ENCODE measurements around the gene RABAC1.

DNA sequence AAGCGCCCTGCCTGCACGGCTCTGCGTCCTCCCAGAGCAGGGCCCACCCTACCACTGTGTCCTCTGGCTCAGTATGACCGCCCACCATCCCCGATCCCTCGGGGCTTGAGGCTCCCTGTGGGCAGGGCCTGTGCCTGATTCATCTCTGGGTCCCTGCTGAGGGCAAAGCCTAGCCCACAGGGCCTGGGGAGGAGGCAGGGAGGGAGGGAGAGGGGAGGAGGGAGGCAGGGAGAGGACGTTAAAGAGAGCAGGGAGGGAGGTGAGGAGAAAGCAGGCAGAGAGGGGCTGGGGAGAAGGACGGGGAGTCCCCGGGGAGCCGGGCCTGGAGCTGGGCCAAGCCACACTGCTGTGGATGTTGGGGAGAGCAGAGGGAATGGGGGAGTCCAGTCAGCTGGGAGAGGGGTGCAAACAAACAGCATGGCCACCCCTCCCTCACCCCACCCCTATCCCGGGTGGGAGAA is 26.8 kb downstream of the RABAC1 start:
- TF ChIP-seq POLR2A (IDR thresholded peaks at IDR 0.05) (no peak), EP300 (IDR thresholded peaks at IDR 0.05) (no peak), POLR2AphosphoS5 (IDR thresholded peaks at IDR 0.05) (no peak)
- TF ChIP-seq, protein P1, sequence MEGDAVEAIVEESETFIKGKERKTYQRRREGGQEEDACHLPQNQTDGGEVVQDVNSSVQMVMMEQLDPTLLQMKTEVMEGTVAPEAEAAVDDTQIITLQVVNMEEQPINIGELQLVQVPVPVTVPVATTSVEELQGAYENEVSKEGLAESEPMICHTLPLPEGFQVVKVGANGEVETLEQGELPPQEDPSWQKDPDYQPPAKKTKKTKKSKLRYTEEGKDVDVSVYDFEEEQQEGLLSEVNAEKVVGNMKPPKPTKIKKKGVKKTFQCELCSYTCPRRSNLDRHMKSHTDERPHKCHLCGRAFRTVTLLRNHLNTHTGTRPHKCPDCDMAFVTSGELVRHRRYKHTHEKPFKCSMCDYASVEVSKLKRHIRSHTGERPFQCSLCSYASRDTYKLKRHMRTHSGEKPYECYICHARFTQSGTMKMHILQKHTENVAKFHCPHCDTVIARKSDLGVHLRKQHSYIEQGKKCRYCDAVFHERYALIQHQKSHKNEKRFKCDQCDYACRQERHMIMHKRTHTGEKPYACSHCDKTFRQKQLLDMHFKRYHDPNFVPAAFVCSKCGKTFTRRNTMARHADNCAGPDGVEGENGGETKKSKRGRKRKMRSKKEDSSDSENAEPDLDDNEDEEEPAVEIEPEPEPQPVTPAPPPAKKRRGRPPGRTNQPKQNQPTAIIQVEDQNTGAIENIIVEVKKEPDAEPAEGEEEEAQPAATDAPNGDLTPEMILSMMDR (IDR thresholded peaks at IDR 0.05): no peak
